Prostate gland (tissue), 2 donors: ENCODE measurements around the gene DGCR8. TPM values are rescaled to one million over a fixed set of nuclear protein-coding genes. Genes with fewer than 3 reads are reported as not detected.

Source experiments
- DNase-seq: peaks from one replicate; pipeline ENCODE4 v3.0.0-alpha.2; 2019; ENCODE audit warnings: low spot score
- H3K27ac ChIP-seq, 2 donors: fragments of 200-600 bp; sonication (generic); 2 replicates each; pipeline ENCODE4 v1.5.1; 2017 to 2019
- H3K27me3 ChIP-seq: fragments of 200-600 bp; sonication (generic); replicated peaks from 2 replicates; pipeline ENCODE4 v1.5.1; 2019; ENCODE audit not compliant: insufficient read depth
- H3K36me3 ChIP-seq, 2 donors: fragments of 200-600 bp; sonication (generic); 1 replicate in 1 of 2; 2 replicates in 1 of 2; pipeline versions ENCODE4 v1.5.1 to v1.8.1; 2017 to 2019
- H3K4me1 ChIP-seq: fragments of 200-600 bp; sonication (generic); replicated peaks from 2 replicates; pipeline ENCODE4 v1.5.1; 2019
- H3K4me3 ChIP-seq, 2 donors: fragments of 200-600 bp; sonication (generic); 2 replicates each; pipeline ENCODE4 v1.5.1; 2017 to 2019
- H3K9me3 ChIP-seq: fragments of 200-600 bp; sonication (generic); 2 replicates; pipeline ENCODE4 v1.5.1; 2017
- CTCF ChIP-seq, 4 experiments: fragments of 200-600 bp in 2 of 4; fragments of 450-650 bp in 2 of 4; sonication (generic) in 2 of 4; IDR thresholded peaks; 1 replicate in 3 of 4; 2 replicates in 1 of 4; pipeline ENCODE4 v1.5.1; 2016 to 2019; ENCODE audit warnings: antibody characterized with exemption in 4 of 4, mild to moderate bottlenecking in 2 of 4, moderate library complexity in 2 of 4
- POLR2A ChIP-seq: fragments of 450-650 bp; IDR thresholded peaks from one replicate; pipeline ENCODE4 v1.6.1; 2016; ENCODE audit warnings: antibody characterized with exemption, mild to moderate bottlenecking
- POLR2AphosphoS5 ChIP-seq: sonication (generic); formaldehyde crosslinking; IDR thresholded peaks from one replicate; pipeline ENCODE4 v1.6.1; 2017; ENCODE audit warnings: antibody characterized with exemption
- WGBS: methylation state at CpG from one replicate; pipeline ENCODE4 v1.1.5; 2018; 5-methylcytosine and 5-hydroxymethylcytosine counted together
- intact Hi-C: fragments of 100-400 bp; cut with DNase I; formaldehyde crosslinking; loops from one replicate; pipeline ENCODE4 v1.14.2; 2022
- total RNA-seq, 2 donors: library from RNA; depleted of rRNA; stranded (reverse); fragments of >200 nt; gene quantifications; one replicate each; pipeline ENCODE4 v1.1.0, GENCODE V29; 2016

Gene DGCR8
- 10 to 100 TPM; 20.9 to 47.6 TPM for total RNA-seq

- 0% methylated on average over 58 of the region's 100 CpGs for WGBS
- TF ChIP-seq CTCF (IDR thresholded peaks at IDR 0.05) (peak in 1 of 4 experiments; percentile 33), POLR2AphosphoS5 (peak; percentile 94), POLR2A (peak; percentile 35)
- peak within 1 kb of the TSS; percentile 75 to 86 for H3K27ac ChIP-seq
- H3K4me1 ChIP-seq, result peaks cover 12% of the 10 kb centered on the region
- no peaks in the 10 kb centered on the region for H3K27me3 ChIP-seq
- H3K9me3 ChIP-seq, result no peaks in the 10 kb centered on the region
- intact Hi-C loops, result loop anchor here (2.0 to 5.0 kb wide), 2 partner anchors 37 to 52 kb away; partner anchors contain the start of genes RANBP1, TRMT2A and ZDHHC8
- H3K4me3 ChIP-seq, result peak within 1 kb of the TSS; percentile 65 to 67
- DNase-seq, result peak; percentile 95
- no peaks in the 10 kb centered on the region for H3K36me3 ChIP-seq
These were observed at the start of gene DGCR8 for GRCh38 chr22:20079745-20080444. DGCR8 (plus strand) TSS chr22:20080241; CDS start chr22:20085964, 5,723 bp downstream.

- H3K27ac ChIP-seq, result no peak overlapping the region
- H3K4me3 ChIP-seq, result no peak overlapping the region
- intact Hi-C loops, result no loop called here
- H3K27me3 ChIP-seq, result no peaks in the 10 kb centered on the region
- TF ChIP-seq CTCF (IDR thresholded peaks at IDR 0.05) (no peak), POLR2A (no peak), POLR2AphosphoS5 (no peak)
- no peaks in the 10 kb centered on the region for H3K9me3 ChIP-seq
- H3K36me3 ChIP-seq, result no peaks in the 10 kb centered on the region
- 86% methylated on average over 16 of the region's 16 CpGs for WGBS
- no peaks in the 10 kb centered on the region for H3K4me1 ChIP-seq
- no peak for DNase-seq
These were observed 48.2 kb upstream of the DGCR8 start for GRCh38 chr22:20031732-20032406.

GRCh38 chr22:20032407-20032991, 47.5 kb upstream of the DGCR8 start:
- Histone ChIP-seq H3K27me3 (no peaks in the 10 kb centered on the region), H3K27ac (no peak overlapping the region), H3K36me3 (peaks cover 0 to 3% of the 10 kb centered on the region in 2 donors), H3K4me3 (no peak overlapping the region), H3K9me3 (no peaks in the 10 kb centered on the region), H3K4me1 (no peaks in the 10 kb centered on the region)
- no peak for DNase-seq
- intact Hi-C loops, result no loop called here
- no peak for TF ChIP-seq POLR2A
- TF ChIP-seq CTCF (IDR thresholded peaks at IDR 0.05), result no peak
- no peak for TF ChIP-seq POLR2AphosphoS5
- WGBS, result 89% methylated on average over 6 of the region's 7 CpGs

- Histone ChIP-seq H3K4me1 (no peaks in the 10 kb centered on the region), H3K4me3 (no peak overlapping the region), H3K36me3 (peaks cover 0 to 5% of the 10 kb centered on the region in 2 donors), H3K9me3 (no peaks in the 10 kb centered on the region), H3K27ac (no peak overlapping the region), H3K27me3 (no peaks in the 10 kb centered on the region)
- intact Hi-C loops, result no loop called here
- no peak for TF ChIP-seq POLR2A
- no peak for TF ChIP-seq CTCF (IDR thresholded peaks at IDR 0.05)
- no peak for TF ChIP-seq POLR2AphosphoS5
- 83% methylated on average over 14 of the region's 14 CpGs for WGBS
- DNase-seq, result no peak
These were observed 46.9 kb upstream of the DGCR8 start for GRCh38 chr22:20033045-20033706.
